ENCODE results near the gene FER1L5.

GRCh38 chr2:96623116-96623515, 19.4 kb upstream of the FER1L5 start:
- TF ChIP-seq CTCF (IDR thresholded peaks at IDR 0.05) (no peak), ZFX (IDR thresholded peaks at IDR 0.05; ENCODE audit: borderline replicate concordance) (no peak)
